K562 (cell line): ENCODE data around the gene SLAMF6. TPM values are rescaled to one million over a fixed set of nuclear protein-coding genes. Genes with fewer than 3 reads are reported as not detected.

ENCODE experiments used
- ARID1B ChIP-seq: fragments of 450-650 bp; IDR thresholded peaks from 2 replicates; pipeline ENCODE4 v1.6.1; 2016; ENCODE audit warnings: antibody characterized with exemption, mild to moderate bottlenecking, inconsistent platforms
- BCOR ChIP-seq: fragments of 450-650 bp; IDR thresholded peaks from 2 replicates; pipeline ENCODE4 v1.6.1; 2016
- CC2D1A ChIP-seq: fragments of 450-650 bp; IDR thresholded peaks from 2 replicates; pipeline ENCODE4 v1.6.1; 2017; ENCODE audit warnings: mild to moderate bottlenecking
- CEBPB ChIP-seq: fragments of 450-650 bp; IDR thresholded peaks from 2 replicates; pipeline ENCODE4 v1.6.1; 2016; ENCODE audit warnings: missing genetic modification characterization, missing compliant biosample characterization
- EP400 ChIP-seq: fragments of 450-650 bp; IDR thresholded peaks from 2 replicates; pipeline ENCODE4 v1.6.1; 2017; ENCODE audit warnings: antibody characterized with exemption, mild to moderate bottlenecking, moderate library complexity
- ETV1 ChIP-seq: fragments of 450-650 bp; conservative IDR thresholded peaks from 2 replicates; pipeline ENCODE4 v1.6.1; 2016; ENCODE audit warnings: missing genetic modification characterization, control low read depth, low read depth, missing compliant biosample characterization
- ILF3 ChIP-seq: fragments of 450-650 bp; IDR thresholded peaks from 2 replicates; pipeline ENCODE4 v1.6.1; 2018; ENCODE audit warnings: antibody characterized with exemption, mild to moderate bottlenecking, moderate library complexity, borderline replicate concordance
- JUND ChIP-seq, 2 experiments: IDR thresholded peaks; 2 replicates in 1 of 2; 3 replicates in 1 of 2; pipeline ENCODE4 v1.6.1; 2011; ENCODE audit warnings: borderline replicate concordance in 2 of 2, low read depth in 2 of 2, low read length in 2 of 2, improper control_type of control experiment in 1 of 2, missing biosample characterization in 1 of 2, missing genetic modification characterization in 1 of 2, missing genetic modification reagents in 1 of 2
- MAFK ChIP-seq: IDR thresholded peaks from 2 replicates; pipeline ENCODE4 v1.6.1; 2011; ENCODE audit warnings: low read length, improper control_type of control experiment
- NFYB ChIP-seq: IDR thresholded peaks from 2 replicates; pipeline ENCODE4 v1.6.1; 2011; ENCODE audit warnings: mild to moderate bottlenecking, moderate library complexity; ENCODE audit not compliant: insufficient read length; ENCODE audit errors: extremely low read depth
- OTX1 ChIP-seq: fragments of 450-650 bp; formaldehyde crosslinking; IDR thresholded peaks from 2 replicates; pipeline ENCODE4 v1.4.0; 2022; ENCODE audit warnings: mild to moderate bottlenecking
- RBM14 ChIP-seq: fragments of 200-400 bp; formaldehyde crosslinking; IDR thresholded peaks from 2 replicates; pipeline ENCODE4 v1.6.1; 2018; ENCODE audit warnings: low read depth, mild to moderate bottlenecking, low read length, moderate library complexity, borderline replicate concordance; ENCODE audit not compliant: insufficient read depth
- SRSF7 ChIP-seq: fragments of 200-400 bp; formaldehyde crosslinking; optimal IDR thresholded peaks from 2 replicates; pipeline ENCODE3; 2017; ENCODE audit warnings: mild to moderate bottlenecking, low read depth, low read length
- TRIM24 ChIP-seq, 2 experiments: fragments of 450-650 bp; IDR thresholded peaks; 2 replicates each; pipeline ENCODE4 v1.6.1; 2016
- TSHZ1 ChIP-seq: fragments of 250-450 bp; sonication (Bioruptor Pico); IDR thresholded peaks from 2 replicates; pipeline ENCODE4 v1.4.0; 2020; ENCODE audit warnings: mild to moderate bottlenecking, moderate library complexity
- ZNF197 ChIP-seq: fragments of 200-800 bp; sonication (Bioruptor generic); IDR thresholded peaks from 2 replicates; pipeline ENCODE4 v1.6.1; 2016; ENCODE audit warnings: low read depth, missing genetic modification characterization, missing compliant biosample characterization
- ZNF316 ChIP-seq: fragments of 450-650 bp; IDR thresholded peaks from 2 replicates; pipeline ENCODE4 v1.6.1; 2016
- ZNF354B ChIP-seq: fragments of 250-450 bp; sonication (Bioruptor Pico); IDR thresholded peaks from 2 replicates; pipeline ENCODE4 v1.4.0; 2020
- polyA plus RNA-seq, 8 experiments: library from polyadenylated mRNA; depleted of rRNA in 4 of 8; stranded (reverse) in 5 of 8; unstranded in 3 of 8; fragments of >200 nt; fragmentation: Nextera tagmentation in 2 of 8; fragmentation: Illumina TruSeq in 1 of 8; extraction: Ambion mirVana in 2 of 8; extraction: Trizol in 1 of 8; gene quantifications; 2 replicates each; pipeline versions ENCODE4 v1.2.1 to v1.2.3, GENCODE V29; 2011 to 2014; ENCODE audit warnings: inconsistent platforms in 1 of 8, missing spikeins in 1 of 8
- total RNA-seq, 7 experiments: library from RNA; depleted of rRNA in 6 of 7; stranded (reverse); fragments of >200 nt in 6 of 7; fragmentation: Illumina TruSeq in 2 of 7; extraction: Trizol in 2 of 7; gene quantifications; 2 replicates each; pipeline versions ENCODE4 v1.2.1 to v1.2.3, GENCODE V29; 2011 to 2021; ENCODE audit warnings: low replicate concordance in 1 of 7
- TF ChIP-seq, protein P1 (sequence below): fragments of 450-650 bp; formaldehyde crosslinking; IDR thresholded peaks from 2 replicates; pipeline ENCODE4 v1.4.0; 2022; ENCODE audit warnings: missing genetic modification characterization
- TF ChIP-seq, protein P2 (sequence below): fragments of 200-800 bp; sonication (Bioruptor generic); IDR thresholded peaks from 2 replicates; pipeline ENCODE4 v1.6.1; 2017; ENCODE audit warnings: missing genetic modification characterization, missing compliant biosample characterization

SLAMF6 gene
- total and polyA plus RNA-seq, 9 of the 15 experiments (the other 6 are each of a cell fraction or from before 2014, with no cell fraction given), result 0.56 to 4.8 (median 1.1) TPM

DNA sequence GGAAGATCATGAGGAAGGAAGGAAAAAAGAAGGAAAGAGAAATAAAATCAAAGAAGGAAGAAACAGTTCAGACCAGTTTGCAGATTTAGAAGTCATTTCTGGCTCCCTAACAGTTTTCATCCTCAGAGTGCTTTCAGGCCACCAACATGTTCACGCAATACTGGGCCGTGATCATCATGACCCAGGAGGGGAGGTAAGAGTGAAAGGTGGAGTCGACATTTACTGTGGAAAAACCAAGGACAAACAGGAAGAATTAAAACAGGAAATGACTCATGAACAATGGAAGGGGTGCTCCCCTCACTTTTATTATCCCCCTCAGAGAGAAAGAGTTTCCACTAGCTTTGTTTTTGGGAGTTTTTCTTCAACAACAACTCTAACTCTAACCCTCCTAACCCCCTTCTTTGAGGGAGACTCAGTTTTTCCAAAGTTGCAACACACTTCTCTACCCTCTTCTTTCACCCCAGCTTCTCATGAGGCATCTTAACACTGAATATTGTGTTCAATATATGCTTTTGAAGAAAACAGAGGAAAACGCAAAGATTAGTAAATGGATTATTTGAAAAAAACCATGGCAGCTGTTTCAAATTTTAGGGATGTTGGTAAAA, 62.3 kb downstream of the SLAMF6 start (continued):
- TF ChIP-seq TSHZ1 (no peak), OTX1 (CRISPR knock-in tag) (no peak), JUND (IDR thresholded peaks at IDR 0.05; ENCODE audit: borderline replicate concordance, low read depth, low read length) (no peak), JUND (tag; IDR thresholded peaks at IDR 0.05; ENCODE audit: borderline replicate concordance, low read depth, low read length) (no peak), ZNF354B (CRISPR knock-in tag) (no peak), BCOR (no peak), ZNF316 (no peak), ARID1B (0 out of 2 replicates have a peak, but pooled peaks have one; percentile 8), CEBPB (tag) (peak; percentile 26; the same call in 1 of the 2 replicates), ILF3 (no peak), ETV1 (tag) (0 out of 2 replicates have a peak, but pooled peaks have one; percentile 7), NFYB (no peak), TRIM24 (IDR thresholded peaks at IDR 0.05) (no peak), ZNF197 (CRISPR knock-in tag) (no peak), EP400 (0 out of 2 replicates have a peak, but pooled peaks have one; percentile 19), CC2D1A (0 out of 2 replicates have a peak, but pooled peaks have one; percentile 36), MAFK (no peak), SRSF7 (no peak), RBM14 (no peak)
- TF ChIP-seq, protein P1, sequence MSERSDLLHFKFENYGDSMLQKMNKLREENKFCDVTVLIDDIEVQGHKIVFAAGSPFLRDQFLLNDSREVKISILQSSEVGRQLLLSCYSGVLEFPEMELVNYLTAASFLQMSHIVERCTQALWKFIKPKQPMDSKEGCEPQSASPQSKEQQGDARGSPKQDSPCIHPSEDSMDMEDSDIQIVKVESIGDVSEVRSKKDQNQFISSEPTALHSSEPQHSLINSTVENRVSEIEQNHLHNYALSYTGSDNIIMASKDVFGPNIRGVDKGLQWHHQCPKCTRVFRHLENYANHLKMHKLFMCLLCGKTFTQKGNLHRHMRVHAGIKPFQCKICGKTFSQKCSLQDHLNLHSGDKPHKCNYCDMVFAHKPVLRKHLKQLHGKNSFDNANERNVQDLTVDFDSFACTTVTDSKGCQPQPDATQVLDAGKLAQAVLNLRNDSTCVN (CRISPR knock-in tag), result no peak
- TF ChIP-seq, protein P2, sequence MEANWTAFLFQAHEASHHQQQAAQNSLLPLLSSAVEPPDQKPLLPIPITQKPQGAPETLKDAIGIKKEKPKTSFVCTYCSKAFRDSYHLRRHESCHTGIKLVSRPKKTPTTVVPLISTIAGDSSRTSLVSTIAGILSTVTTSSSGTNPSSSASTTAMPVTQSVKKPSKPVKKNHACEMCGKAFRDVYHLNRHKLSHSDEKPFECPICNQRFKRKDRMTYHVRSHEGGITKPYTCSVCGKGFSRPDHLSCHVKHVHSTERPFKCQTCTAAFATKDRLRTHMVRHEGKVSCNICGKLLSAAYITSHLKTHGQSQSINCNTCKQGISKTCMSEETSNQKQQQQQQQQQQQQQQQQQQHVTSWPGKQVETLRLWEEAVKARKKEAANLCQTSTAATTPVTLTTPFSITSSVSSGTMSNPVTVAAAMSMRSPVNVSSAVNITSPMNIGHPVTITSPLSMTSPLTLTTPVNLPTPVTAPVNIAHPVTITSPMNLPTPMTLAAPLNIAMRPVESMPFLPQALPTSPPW (CRISPR knock-in tag), result no peak
